ENCODE measurements around the gene MED26.
"Not testable (repeated sequence)": the region's sequence is repeated elsewhere in the genome, so short reads cannot be mapped to it uniquely, and the experiment has no call there.

Gene MED26

GRCh38 chr19:16657384-16657783 is 29.4 kb upstream of the MED26 start:
- H3K4me3 ChIP-seq (ENCODE audit: low read depth, low read length), result no peak overlapping the region
- no peak for TF ChIP-seq CTCF (conservative IDR thresholded peaks at IDR 0.05; ENCODE audit: low read depth, low read length)
- DNase-seq (ENCODE audit: low read depth), result no peak

DNA sequence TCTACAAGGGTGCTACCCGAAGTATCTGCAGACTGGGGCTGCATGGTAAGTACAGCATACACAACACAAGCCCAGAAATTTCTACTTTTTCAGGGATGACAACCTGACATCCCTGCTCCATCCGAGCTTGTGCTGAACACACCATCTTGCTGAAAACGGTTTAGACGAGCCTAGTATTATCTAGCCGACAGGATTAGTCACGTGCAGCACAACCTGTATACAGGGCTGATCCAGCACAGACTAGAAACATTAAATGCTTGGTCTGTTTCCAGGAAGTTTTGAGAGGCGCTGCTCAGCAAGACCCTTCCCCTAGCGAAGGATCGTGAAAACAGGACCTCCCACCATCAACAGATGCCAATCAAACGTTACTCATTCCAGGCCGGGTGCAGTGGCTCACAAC is 27.7 kb upstream of the MED26 start:
- TF ChIP-seq CTCF (conservative IDR thresholded peaks at IDR 0.05; ENCODE audit: low read depth, low read length), result no peak
- DNase-seq (ENCODE audit: low read depth), result no peak
- no peak overlapping the region for H3K4me3 ChIP-seq (ENCODE audit: low read depth, low read length)

GRCh38 chr19:16654627-16655026 is 26.6 kb upstream of the MED26 start:
- no peak overlapping the region for H3K4me3 ChIP-seq (ENCODE audit: low read depth, low read length)
- no peak for TF ChIP-seq CTCF (conservative IDR thresholded peaks at IDR 0.05; ENCODE audit: low read depth, low read length)
- peak; percentile 44 for DNase-seq (ENCODE audit: low read depth)

DNA sequence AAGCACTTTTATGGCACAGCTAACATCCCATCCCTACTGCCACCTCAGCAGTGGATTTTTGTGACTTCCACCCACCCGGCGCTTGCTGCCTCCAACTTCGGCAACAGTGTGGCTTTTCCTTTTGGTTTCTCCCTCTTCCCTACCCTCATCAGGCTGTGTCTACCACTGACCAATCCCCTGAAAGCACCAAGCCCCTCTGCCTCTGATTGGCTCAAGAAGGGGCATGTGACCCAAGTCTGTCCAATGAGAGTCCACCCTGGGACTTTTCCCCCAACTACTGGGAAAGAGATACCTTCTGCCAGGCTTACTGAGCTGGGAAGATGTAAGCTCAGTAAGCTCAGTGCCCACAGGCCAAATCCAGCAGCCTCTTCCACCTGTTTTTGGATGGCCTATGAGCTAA is 26.1 kb upstream of the MED26 start:
- peak; percentile 23 for DNase-seq (ENCODE audit: low read depth)
- no peak for TF ChIP-seq CTCF (conservative IDR thresholded peaks at IDR 0.05; ENCODE audit: low read depth, low read length)
- no peak overlapping the region for H3K4me3 ChIP-seq (ENCODE audit: low read depth, low read length)

- TF ChIP-seq CTCF (conservative IDR thresholded peaks at IDR 0.05; ENCODE audit: low read depth, low read length), result no peak
- DNase-seq (ENCODE audit: low read depth), result no peak
- no peak overlapping the region for H3K4me3 ChIP-seq (ENCODE audit: low read depth, low read length)
These were observed 24.9 kb upstream of the MED26 start for GRCh38 chr19:16652854-16653253.

- H3K4me3 ChIP-seq (ENCODE audit: low read depth, low read length); DNase-seq (ENCODE audit: low read depth): not testable (repeated sequence)
These were observed 23.6 kb upstream of the MED26 start for GRCh38 chr19:16651421-16652188.

DNA sequence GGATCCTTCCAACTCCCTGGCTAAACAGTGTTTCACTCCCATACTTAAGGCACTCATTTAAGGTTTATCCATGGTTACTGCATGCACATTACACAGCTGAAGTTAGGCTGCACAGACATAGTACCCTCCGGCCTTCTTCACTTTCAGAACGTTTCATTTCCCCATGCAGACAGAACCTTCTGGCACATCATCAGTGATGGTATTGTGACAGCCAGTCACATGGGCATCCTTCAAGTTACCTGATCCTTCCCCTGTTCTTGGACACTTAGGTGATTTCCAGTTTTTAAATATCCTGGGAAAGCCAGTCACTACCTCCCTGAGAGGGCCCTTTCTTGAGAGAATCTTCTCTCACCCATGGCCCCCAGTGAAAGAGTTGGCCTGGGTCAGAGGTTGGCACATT is 22.8 kb upstream of the MED26 start:
- no peak for DNase-seq (ENCODE audit: low read depth)
- no peak for TF ChIP-seq CTCF (conservative IDR thresholded peaks at IDR 0.05; ENCODE audit: low read depth, low read length)

More for the DNA sequence above, 22.8 kb upstream of the MED26 start:
- H3K4me3 ChIP-seq (ENCODE audit: low read depth, low read length), result no peak overlapping the region
